GM12878 (cell line): ENCODE data around the gene PHLDA2. TPM values are rescaled to one million over a fixed set of nuclear protein-coding genes. Genes with fewer than 3 reads are reported as not detected.
A peak's percentile ranks its signal among the peaks of the same experiment; 100 is the strongest.

Experiments used
- ATAC-seq: fragments of 200-7000 bp; cut with Tn5 transposase; 3 replicates; pipeline ENCODE4 v1.9.1; 2020; ENCODE audit warnings: mild to moderate bottlenecking, moderate library complexity
- BruUV-seq: library from RNA; stranded (reverse); fragments of 400-500 nt; replicated peaks from 2 replicates; lab custom pipeline; 2021; lab: Mats Ljungman, UMichigan
- CTCF ChIA-PET: fragments of 300-600 bp; sonication (Branson Sonifier 250); formaldehyde crosslinking; extraction: SDS; loops from one replicate; lab custom pipeline; 2021; ENCODE audit warnings: inconsistent platforms; lab: Yijun Ruan, JAX
- POLR2A ChIA-PET: fragments of 350-600 bp; formaldehyde crosslinking; extraction: SDS; loops from one replicate; lab custom pipeline; 2021; ENCODE audit warnings: inconsistent platforms; lab: Charles Lee
- RAD21 ChIA-PET: fragments of 300-600 bp; sonication (Branson Sonifier 250); formaldehyde crosslinking; loops from one replicate; lab custom pipeline; 2023; ENCODE audit warnings: antibody characterized with exemption; ENCODE audit not compliant: unreplicated experiment; lab: Charles Lee
- SMC1A ChIA-PET: fragments of 300-600 bp; sonication (Branson Sonifier 250); formaldehyde crosslinking; loops from one replicate; lab custom pipeline; 2023; ENCODE audit not compliant: unreplicated experiment, uncharacterized antibody; lab: Charles Lee
- DNase-seq: peaks from one replicate; pipeline ENCODE4 v3.0.0-alpha.2; 2011; ENCODE audit warnings: low read depth, low spot score
- FAIRE-seq: peaks from 3 replicates; lab custom pipeline; 2011; peaks lifted over from hg19 to GRCh38; lab: Jason Lieb, UNC
- H2AFZ ChIP-seq: 2 replicates; pipeline ENCODE4 v1.6.0; 2011; ENCODE audit warnings: low read depth, low read length, control low read depth; ENCODE audit not compliant: control insufficient read depth
- H3K27ac ChIP-seq: 2 replicates; pipeline ENCODE4 v1.5.1; 2011; ENCODE audit warnings: control low read depth; ENCODE audit not compliant: control insufficient read depth, insufficient read depth
- H3K27me3 ChIP-seq, 2 experiments: replicated peaks in 1 of 2; 2 replicates each; pipeline versions ENCODE4 v1.6.0 to v1.6.1; 2011; ENCODE audit warnings: low read length in 1 of 2; ENCODE audit not compliant: control insufficient read depth in 2 of 2, insufficient read depth in 2 of 2
- H3K36me3 ChIP-seq, 2 experiments: 2 replicates each; pipeline ENCODE4 v1.5.1; 2011; ENCODE audit warnings: low read length in 1 of 2; ENCODE audit not compliant: control insufficient read depth in 2 of 2, insufficient read depth in 2 of 2
- H3K4me1 ChIP-seq: 2 replicates; pipeline ENCODE4 v1.6.1; 2011; ENCODE audit warnings: mild to moderate bottlenecking, low read length, moderate library complexity, mixed read lengths; ENCODE audit not compliant: control insufficient read depth, insufficient read depth
- H3K4me2 ChIP-seq: 2 replicates; pipeline ENCODE4 v1.6.0; 2011; ENCODE audit warnings: control low read depth; ENCODE audit not compliant: control insufficient read depth, insufficient read depth
- H3K4me3 ChIP-seq: fragments of 200-600 bp; sonication (generic); 2 replicates; pipeline ENCODE4 v1.5.1; 2016
- H3K79me2 ChIP-seq: 2 replicates; pipeline ENCODE4 v1.6.0; 2011; ENCODE audit warnings: low read length; ENCODE audit not compliant: control insufficient read depth, insufficient read depth
- H3K9ac ChIP-seq: 2 replicates; pipeline ENCODE4 v1.8.0; 2011; ENCODE audit warnings: low read length, control low read depth, mixed read lengths; ENCODE audit not compliant: control insufficient read depth, insufficient read depth
- H3K9me3 ChIP-seq: replicated peaks from 3 replicates; pipeline ENCODE4 v1.5.1; 2011; ENCODE audit warnings: mild to moderate bottlenecking, low read length; ENCODE audit not compliant: control insufficient read depth, insufficient read depth
- H4K20me1 ChIP-seq: 2 replicates; pipeline ENCODE4 v1.6.0; 2011; ENCODE audit not compliant: control insufficient read depth, insufficient read depth
- IRF4 ChIP-seq: IDR thresholded peaks from 2 replicates; pipeline ENCODE4 v1.6.1; 2011; ENCODE audit warnings: low read depth, low read length
- PAX5 ChIP-seq: IDR thresholded peaks from 2 replicates; pipeline ENCODE4 v1.6.1; 2011; ENCODE audit warnings: low read depth, low read length, borderline replicate concordance
- POLR2AphosphoS5 ChIP-seq: IDR thresholded peaks from 2 replicates; pipeline ENCODE4 v1.6.1; 2011; ENCODE audit warnings: mild to moderate bottlenecking, low read length, inconsistent platforms
- ZZZ3 ChIP-seq: IDR thresholded peaks from 2 replicates; pipeline ENCODE4 v1.6.1; 2011; ENCODE audit warnings: low read depth; ENCODE audit not compliant: control insufficient read depth, insufficient read length
- WGBS: methylation state at CpG from one replicate; pipeline ENCODE4 v1.1.6; 2016; ENCODE audit warnings: low lambda C conversion rate; ENCODE audit not compliant: insufficient replicate concordance, insufficient coverage; ENCODE audit errors: missing lambda C conversion rate; 5-methylcytosine and 5-hydroxymethylcytosine counted together
- in situ Hi-C: fragments of 300-500 bp; cut with MboI; formaldehyde crosslinking; loops from 9 replicates; pipeline ENCODE4 v1.14.3; 2018; ENCODE audit warnings: mixed read lengths
- intact Hi-C: fragments of 100-400 bp; cut with micrococcal nuclease; formaldehyde crosslinking; loops from one replicate; pipeline ENCODE4 v1.14.2; 2022; ENCODE audit not compliant: unreplicated experiment
- polyA plus RNA-seq, 11 experiments: library from polyadenylated mRNA; depleted of rRNA in 4 of 11; unstranded in 6 of 11; stranded (reverse) in 5 of 11; fragments of >200 nt; fragmentation: Nextera tagmentation in 4 of 11; fragmentation: Illumina TruSeq in 1 of 11; extraction: Ambion mirVana in 4 of 11; extraction: Trizol in 1 of 11; gene quantifications; 1 replicate in 1 of 11; 2 replicates in 10 of 11; pipeline versions ENCODE4 v1.2.1 to v1.2.3, GENCODE V29; 2011 to 2016; ENCODE audit warnings: inconsistent platforms in 2 of 11, missing spikeins in 2 of 11, low read depth in 1 of 11
- small RNA-seq: library from RNA; depleted of rRNA; stranded (forward); fragments of <200 nt; gene quantifications from one replicate; pipeline ENCODE3, GENCODE V24; 2014
- total RNA-seq, 4 experiments: library from RNA; depleted of rRNA in 3 of 4; stranded (reverse); fragments of >200 nt in 3 of 4; fragmentation: Illumina TruSeq in 1 of 4; extraction: Trizol in 1 of 4; gene quantifications; 2 replicates each; pipeline versions ENCODE4 v1.2.1 to v1.2.3, GENCODE V29; 2013 to 2021
- TF ChIP-seq, protein P1 (sequence below): fragments of 450-650 bp; IDR thresholded peaks from 2 replicates; pipeline ENCODE4 v1.6.1; 2018; ENCODE audit warnings: borderline replicate concordance, mild to moderate bottlenecking; ENCODE audit not compliant: partially characterized antibody
- TF ChIP-seq, protein P2 (sequence below): IDR thresholded peaks from 2 replicates; pipeline ENCODE4 v1.6.1; 2012; ENCODE audit warnings: low read depth, low read length, improper control_type of control experiment
- TF ChIP-seq, protein P3 (sequence below): fragments of 450-650 bp; IDR thresholded peaks from 2 replicates; pipeline ENCODE4 v1.6.1; 2017; ENCODE audit warnings: low read depth, mild to moderate bottlenecking, moderate library complexity

The PHLDA2 gene
- total and polyA plus RNA-seq, 10 of the 15 experiments (the other 5 are each of a cell fraction or from before 2014, with no cell fraction given) = 0.15 to 0.49 (median 0.16) TPM; not detected in 7

GRCh38 chr11:2880646-2881045 is 48.6 kb downstream of the PHLDA2 start (continued):
- TF ChIP-seq, protein P1, sequence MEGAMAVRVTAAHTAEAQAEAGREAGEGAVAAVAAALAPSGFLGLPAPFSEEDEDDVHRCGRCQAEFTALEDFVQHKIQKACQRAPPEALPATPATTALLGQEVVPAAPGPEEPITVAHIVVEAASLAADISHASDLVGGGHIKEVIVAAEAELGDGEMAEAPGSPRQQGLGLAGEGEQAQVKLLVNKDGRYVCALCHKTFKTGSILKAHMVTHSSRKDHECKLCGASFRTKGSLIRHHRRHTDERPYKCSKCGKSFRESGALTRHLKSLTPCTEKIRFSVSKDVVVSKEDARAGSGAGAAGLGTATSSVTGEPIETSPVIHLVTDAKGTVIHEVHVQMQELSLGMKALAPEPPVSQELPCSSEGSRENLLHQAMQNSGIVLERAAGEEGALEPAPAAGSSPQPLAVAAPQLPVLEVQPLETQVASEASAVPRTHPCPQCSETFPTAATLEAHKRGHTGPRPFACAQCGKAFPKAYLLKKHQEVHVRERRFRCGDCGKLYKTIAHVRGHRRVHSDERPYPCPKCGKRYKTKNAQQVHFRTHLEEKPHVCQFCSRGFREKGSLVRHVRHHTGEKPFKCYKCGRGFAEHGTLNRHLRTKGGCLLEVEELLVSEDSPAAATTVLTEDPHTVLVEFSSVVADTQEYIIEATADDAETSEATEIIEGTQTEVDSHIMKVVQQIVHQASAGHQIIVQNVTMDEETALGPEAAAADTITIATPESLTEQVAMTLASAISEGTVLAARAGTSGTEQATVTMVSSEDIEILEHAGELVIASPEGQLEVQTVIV = no peak
- no peak for TF ChIP-seq IRF4
- TF ChIP-seq, protein P2, sequence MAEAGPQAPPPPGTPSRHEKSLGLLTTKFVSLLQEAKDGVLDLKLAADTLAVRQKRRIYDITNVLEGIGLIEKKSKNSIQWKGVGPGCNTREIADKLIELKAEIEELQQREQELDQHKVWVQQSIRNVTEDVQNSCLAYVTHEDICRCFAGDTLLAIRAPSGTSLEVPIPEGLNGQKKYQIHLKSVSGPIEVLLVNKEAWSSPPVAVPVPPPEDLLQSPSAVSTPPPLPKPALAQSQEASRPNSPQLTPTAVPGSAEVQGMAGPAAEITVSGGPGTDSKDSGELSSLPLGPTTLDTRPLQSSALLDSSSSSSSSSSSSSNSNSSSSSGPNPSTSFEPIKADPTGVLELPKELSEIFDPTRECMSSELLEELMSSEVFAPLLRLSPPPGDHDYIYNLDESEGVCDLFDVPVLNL = no peak
- TF ChIP-seq, protein P3, sequence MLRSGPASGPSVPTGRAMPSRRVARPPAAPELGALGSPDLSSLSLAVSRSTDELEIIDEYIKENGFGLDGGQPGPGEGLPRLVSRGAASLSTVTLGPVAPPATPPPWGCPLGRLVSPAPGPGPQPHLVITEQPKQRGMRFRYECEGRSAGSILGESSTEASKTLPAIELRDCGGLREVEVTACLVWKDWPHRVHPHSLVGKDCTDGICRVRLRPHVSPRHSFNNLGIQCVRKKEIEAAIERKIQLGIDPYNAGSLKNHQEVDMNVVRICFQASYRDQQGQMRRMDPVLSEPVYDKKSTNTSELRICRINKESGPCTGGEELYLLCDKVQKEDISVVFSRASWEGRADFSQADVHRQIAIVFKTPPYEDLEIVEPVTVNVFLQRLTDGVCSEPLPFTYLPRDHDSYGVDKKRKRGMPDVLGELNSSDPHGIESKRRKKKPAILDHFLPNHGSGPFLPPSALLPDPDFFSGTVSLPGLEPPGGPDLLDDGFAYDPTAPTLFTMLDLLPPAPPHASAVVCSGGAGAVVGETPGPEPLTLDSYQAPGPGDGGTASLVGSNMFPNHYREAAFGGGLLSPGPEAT = no peak
- no peak for TF ChIP-seq POLR2AphosphoS5
- TF ChIP-seq ZZZ3 = no peak

GRCh38 chr11:2878782-2879181 is 50.4 kb downstream of the PHLDA2 start:
- no peak for ATAC-seq
- no TSS peak for BruUV-seq
- no peaks in the 10 kb centered on the region for H3K79me2 ChIP-seq
- WGBS = 54% methylated on average over 8 of the region's 8 CpGs
- no peak overlapping the region for H3K9ac ChIP-seq
- H3K36me3 ChIP-seq = no peaks in the 10 kb centered on the region
- H4K20me1 ChIP-seq = no peaks in the 10 kb centered on the region
- CTCF ChIA-PET = interaction anchor here (0.7 to 2.1 kb wide), 4 partner anchors 11 to 374 kb away, joined by 3 to 12 read pairs (median 4); no protein-coding TSS in a partner anchor
- no peak for TF ChIP-seq PAX5
- TF ChIP-seq, all 136 proteins: peak for 0
- intact Hi-C loops (no loop called here), in situ Hi-C loops (loop anchor here (5.0 kb wide), 1 partner anchor 451 kb away; no protein-coding TSS in a partner anchor)
- ChIA-PET POLR2A (no interaction called here), RAD21 (interaction anchor here (0.6 kb wide), 1 partner anchor 419 kb away, joined by 4 read pairs; no protein-coding TSS in a partner anchor), SMC1A (no interaction called here)
- no peak overlapping the region for H2AFZ ChIP-seq
- FAIRE-seq (no peak), DNase-seq (no peak)
- H3K27me3 ChIP-seq = peaks cover 4 to 5% of the 10 kb centered on the region in 2 experiments; a peak in 2 of 4 replicates
- no peaks in the 10 kb centered on the region; the same call in 2 of the 3 replicates for H3K9me3 ChIP-seq
- H3K4me1 ChIP-seq = no peaks in the 10 kb centered on the region
- H3K4me2 ChIP-seq = no peak overlapping the region
- H3K27ac ChIP-seq = no peak overlapping the region
- H3K4me3 ChIP-seq = no peak overlapping the region

Small RNAs within 50 kb of the gene (small RNA-seq; reads per million reads assigned to genes)
- 4.4 reads per million, percentile 86 among the genes with 10 or more reads in this experiment for gene SNORA54

Other genes with a start within 250 kb of the PHLDA2 start
- 1.1 TPM in 2 replicates for gene KCNQ1OT1, start 229.4 kb downstream of the PHLDA2 start, total RNA-seq (2014; rRNA removed)
- 1.6 and 1.7 TPM in 2 replicates for gene KCNQ1OT1, start 229.4 kb downstream of the PHLDA2 start, total RNA-seq (2014; rRNA removed; fragmentation: Illumina TruSeq; extraction: Trizol)
- gene KCNQ1OT1, start 229.4 kb downstream of the PHLDA2 start, total RNA-seq (2021) = 1.1 and 1.3 TPM in 2 replicates
- 0.22 and 0.27 TPM in 2 replicates for gene KCNQ1OT1, start 229.4 kb downstream of the PHLDA2 start, polyA plus RNA-seq (2011; rRNA removed)
- 0.35 and 0.36 TPM in 2 replicates for gene KCNQ1OT1, start 229.4 kb downstream of the PHLDA2 start, polyA plus RNA-seq (2014; fragmentation: Illumina TruSeq; extraction: Trizol)
- gene KCNQ1OT1, start 229.4 kb downstream of the PHLDA2 start, polyA plus RNA-seq (2014; fragmentation: Nextera tagmentation; extraction: Ambion mirVana) = under 1 TPM; 0.02 to 0.13 TPM
- gene KCNQ1OT1, start 229.4 kb downstream of the PHLDA2 start, polyA plus RNA-seq (2014; rRNA removed) = 0.31 and 0.34 TPM in 2 replicates
- under 1 TPM; 0.47 to 0.62 TPM for gene KCNQ1OT1, start 229.4 kb downstream of the PHLDA2 start, polyA plus RNA-seq (2016; fragmentation: Nextera tagmentation; extraction: Ambion mirVana)
- gene CDKN1C, start 43.6 kb downstream of the PHLDA2 start, total RNA-seq (2014; rRNA removed) = not detected in 2 replicates
- not detected in 2 replicates for gene CDKN1C, start 43.6 kb downstream of the PHLDA2 start, total RNA-seq (2014; rRNA removed; fragmentation: Illumina TruSeq; extraction: Trizol)
- 0.19 and 0.21 TPM in 2 replicates for gene CDKN1C, start 43.6 kb downstream of the PHLDA2 start, total RNA-seq (2021)
- gene CDKN1C, start 43.6 kb downstream of the PHLDA2 start, polyA plus RNA-seq (2011; rRNA removed) = 0.05 TPM in 1 of 2 replicates, not detected in the other
- not detected in 2 replicates for gene CDKN1C, start 43.6 kb downstream of the PHLDA2 start, polyA plus RNA-seq (2014; fragmentation: Illumina TruSeq; extraction: Trizol)
- gene CDKN1C, start 43.6 kb downstream of the PHLDA2 start, polyA plus RNA-seq (2014; fragmentation: Nextera tagmentation; extraction: Ambion mirVana) = not detected
- not detected in 2 replicates for gene CDKN1C, start 43.6 kb downstream of the PHLDA2 start, polyA plus RNA-seq (2014; rRNA removed)
- gene CDKN1C, start 43.6 kb downstream of the PHLDA2 start, polyA plus RNA-seq (2016; fragmentation: Nextera tagmentation; extraction: Ambion mirVana) = under 1 TPM in 1 of 2 experiments, not detected in 1; 0.14 TPM
- gene NAP1L4, start 62.9 kb upstream of the PHLDA2 start, total RNA-seq (2014; rRNA removed) = 103 and 107 TPM in 2 replicates
- gene NAP1L4, start 62.9 kb upstream of the PHLDA2 start, total RNA-seq (2014; rRNA removed; fragmentation: Illumina TruSeq; extraction: Trizol) = 100 and 101 TPM in 2 replicates
- gene NAP1L4, start 62.9 kb upstream of the PHLDA2 start, total RNA-seq (2021) = 128 and 130 TPM in 2 replicates
- gene NAP1L4, start 62.9 kb upstream of the PHLDA2 start, polyA plus RNA-seq (2011; rRNA removed) = 100 and 159 TPM in 2 replicates
- gene NAP1L4, start 62.9 kb upstream of the PHLDA2 start, polyA plus RNA-seq (2014; fragmentation: Illumina TruSeq; extraction: Trizol) = 127 and 140 TPM in 2 replicates
- gene NAP1L4, start 62.9 kb upstream of the PHLDA2 start, polyA plus RNA-seq (2014; fragmentation: Nextera tagmentation; extraction: Ambion mirVana) = 10 to 100 TPM; 24.8 to 44.0 TPM
- 121 TPM in 2 replicates for gene NAP1L4, start 62.9 kb upstream of the PHLDA2 start, polyA plus RNA-seq (2014; rRNA removed)
- gene NAP1L4, start 62.9 kb upstream of the PHLDA2 start, polyA plus RNA-seq (2016; fragmentation: Nextera tagmentation; extraction: Ambion mirVana) = 100 to 1,000 TPM; 181 to 198 TPM
- 42.2 and 44.1 TPM in 2 replicates for gene CARS1, start 128.0 kb upstream of the PHLDA2 start, total RNA-seq (2014; rRNA removed)
- gene CARS1, start 128.0 kb upstream of the PHLDA2 start, total RNA-seq (2014; rRNA removed; fragmentation: Illumina TruSeq; extraction: Trizol) = 32.9 and 33.9 TPM in 2 replicates
- gene CARS1, start 128.0 kb upstream of the PHLDA2 start, total RNA-seq (2021) = 49.2 TPM in 2 replicates
- 51.4 and 60.6 TPM in 2 replicates for gene CARS1, start 128.0 kb upstream of the PHLDA2 start, polyA plus RNA-seq (2011; rRNA removed)
- 35.7 and 42.9 TPM in 2 replicates for gene CARS1, start 128.0 kb upstream of the PHLDA2 start, polyA plus RNA-seq (2014; fragmentation: Illumina TruSeq; extraction: Trizol)
- gene CARS1, start 128.0 kb upstream of the PHLDA2 start, polyA plus RNA-seq (2014; fragmentation: Nextera tagmentation; extraction: Ambion mirVana) = 10 to 100 TPM in 1 of 2 experiments, 1 to 10 TPM in 1; 7.8 to 19.7 TPM
- gene CARS1, start 128.0 kb upstream of the PHLDA2 start, polyA plus RNA-seq (2014; rRNA removed) = 51.0 and 52.5 TPM in 2 replicates
- 10 to 100 TPM; 48.6 to 51.7 TPM for gene CARS1, start 128.0 kb upstream of the PHLDA2 start, polyA plus RNA-seq (2016; fragmentation: Nextera tagmentation; extraction: Ambion mirVana)
- not detected in 2 replicates for gene OSBPL5, start 235.9 kb upstream of the PHLDA2 start, total RNA-seq (2014; rRNA removed)
- gene OSBPL5, start 235.9 kb upstream of the PHLDA2 start, total RNA-seq (2014; rRNA removed; fragmentation: Illumina TruSeq; extraction: Trizol) = not detected in 2 replicates
- 0.45 TPM in 1 of 2 replicates, not detected in the other for gene OSBPL5, start 235.9 kb upstream of the PHLDA2 start, total RNA-seq (2021)
- gene OSBPL5, start 235.9 kb upstream of the PHLDA2 start, polyA plus RNA-seq (2011; rRNA removed) = not detected in 2 replicates
- not detected in 2 replicates for gene OSBPL5, start 235.9 kb upstream of the PHLDA2 start, polyA plus RNA-seq (2014; fragmentation: Illumina TruSeq; extraction: Trizol)
- gene OSBPL5, start 235.9 kb upstream of the PHLDA2 start, polyA plus RNA-seq (2014; fragmentation: Nextera tagmentation; extraction: Ambion mirVana) = not detected
- not detected in 2 replicates for gene OSBPL5, start 235.9 kb upstream of the PHLDA2 start, polyA plus RNA-seq (2014; rRNA removed)
- gene OSBPL5, start 235.9 kb upstream of the PHLDA2 start, polyA plus RNA-seq (2016; fragmentation: Nextera tagmentation; extraction: Ambion mirVana) = not detected